ENCODE results near the gene SLC2A4RG. TPM values are rescaled to one million over a fixed set of nuclear protein-coding genes. Genes with fewer than 3 reads are reported as not detected.
A peak's percentile ranks its signal among the peaks of the same experiment; 100 is the strongest.

SLC2A4RG gene
- total and polyA plus RNA-seq, 2 of the 13 experiments (the other 11 are each of a cell fraction or from before 2014, with no cell fraction given): 91.4 to 95.9 TPM

- no peak for TF ChIP-seq TFAP4 (IDR thresholded peaks at IDR 0.05; ENCODE audit: borderline replicate concordance, low read depth)
- 0 out of 2 replicates have a peak, but pooled peaks have one; percentile 1 for TF ChIP-seq ZFX (CRISPR knock-in tag; IDR thresholded peaks at IDR 0.05; ENCODE audit: low read depth)
- 0 out of 2 replicates have a peak, but pooled peaks have one; percentile 15 for TF ChIP-seq SRY (CRISPR knock-in tag; IDR thresholded peaks at IDR 0.05)
- TF ChIP-seq BHLHE40 (IDR thresholded peaks at IDR 0.05; ENCODE audit: low read length): no peak
- TF ChIP-seq HBP1 (CRISPR knock-in tag; IDR thresholded peaks at IDR 0.05; ENCODE audit: low read depth): no peak
- no peak for TF ChIP-seq TERF1 (CRISPR knock-in tag; IDR thresholded peaks at IDR 0.05)
- no peak for TF ChIP-seq HOXA7 (CRISPR knock-in tag; IDR thresholded peaks at IDR 0.05)
- no peak for TF ChIP-seq SNAPC5 (CRISPR knock-in tag; IDR thresholded peaks at IDR 0.05; ENCODE audit: borderline replicate concordance)
- TF ChIP-seq ZNF431 (CRISPR knock-in tag; IDR thresholded peaks at IDR 0.05; ENCODE audit: borderline replicate concordance, low read depth): 0 out of 2 replicates have a peak, but pooled peaks have one; percentile 17
- no peak for TF ChIP-seq ZNF547 (CRISPR knock-in tag; IDR thresholded peaks at IDR 0.05)
- TF ChIP-seq ZNF44 (CRISPR knock-in tag; IDR thresholded peaks at IDR 0.05): no peak
- peak; percentile 16; the same call in 1 of the 2 replicates for TF ChIP-seq HNRNPL (IDR thresholded peaks at IDR 0.05; ENCODE audit: low read depth, low read length)
- TF ChIP-seq ZNF264 (CRISPR knock-in tag; IDR thresholded peaks at IDR 0.05): no peak
- TF ChIP-seq TAF1 (CRISPR knock-in tag; IDR thresholded peaks at IDR 0.05): 0 out of 2 replicates have a peak, but pooled peaks have one; percentile 0
- TF ChIP-seq TARDBP (CRISPR knock-in tag; IDR thresholded peaks at IDR 0.05): 0 out of 2 replicates have a peak, but pooled peaks have one; percentile 41
- TF ChIP-seq HCFC1 (IDR thresholded peaks at IDR 0.05; ENCODE audit: low read depth, low read length): no peak
- no peak for TF ChIP-seq ZNF530 (CRISPR knock-in tag; IDR thresholded peaks at IDR 0.05; ENCODE audit: low read depth)
- no peak for TF ChIP-seq ZNF335 (CRISPR knock-in tag; IDR thresholded peaks at IDR 0.05)
- TF ChIP-seq SNRNP70 (IDR thresholded peaks at IDR 0.05; ENCODE audit: low read depth, low read length): no peak
- no peak for TF ChIP-seq ETV5 (CRISPR knock-in tag; IDR thresholded peaks at IDR 0.05; ENCODE audit: borderline replicate concordance)
- peak; percentile 9 for TF ChIP-seq HNRNPLL (IDR thresholded peaks at IDR 0.05; ENCODE audit: low read depth, low read length, poor library complexity, severe bottlenecking)
- no peak for TF ChIP-seq FOXO4 (CRISPR knock-in tag; conservative IDR thresholded peaks at IDR 0.05)
- TF ChIP-seq DDIT3 (CRISPR knock-in tag; IDR thresholded peaks at IDR 0.05): no peak
- TF ChIP-seq NR2F2 (IDR thresholded peaks at IDR 0.05; ENCODE audit: borderline replicate concordance, low read depth): no peak
- TF ChIP-seq ATF7-NPFF (CRISPR knock-in tag; IDR thresholded peaks at IDR 0.05; ENCODE audit: low read depth): 0 out of 2 replicates have a peak, but pooled peaks have one; percentile 3
- no peak for TF ChIP-seq ZNF33B (CRISPR knock-in tag; IDR thresholded peaks at IDR 0.05)
Observed at GRCh38 chr20:63733117-63733516, 6.5 kb upstream of the SLC2A4RG start (continued).

All from HepG2 (cell line).